Neutrophil (primary cell): ENCODE results near the gene CENPB.
"Not testable (repeated sequence)": the region's sequence is repeated elsewhere in the genome, so short reads cannot be mapped to it uniquely, and the experiment has no call there.

ENCODE experiments used
- H3K27ac ChIP-seq: fragments of 200-600 bp; sonication (generic); 2 replicates; pipeline ENCODE4 v1.5.1; 2016; ENCODE audit warnings: mild to moderate bottlenecking, moderate library complexity
- H3K27me3 ChIP-seq: fragments of 200-600 bp; sonication (generic); 2 replicates; pipeline ENCODE4 v1.6.0; 2016; ENCODE audit warnings: mild to moderate bottlenecking
- H3K36me3 ChIP-seq: fragments of 200-600 bp; sonication (generic); 2 replicates; pipeline ENCODE4 v1.5.1; 2017
- H3K4me1 ChIP-seq, 2 experiments: fragments of 200-600 bp in 1 of 2; sonication (generic) in 1 of 2; 1 replicate in 1 of 2; 2 replicates in 1 of 2; pipeline versions ENCODE4 v1.5.1 to v1.6.1; 2013 to 2016; ENCODE audit warnings: low read depth in 1 of 2, low read length in 1 of 2, mild to moderate bottlenecking in 1 of 2, moderate library complexity in 1 of 2; ENCODE audit not compliant: control insufficient read depth in 1 of 2, insufficient read depth in 1 of 2
- H3K4me3 ChIP-seq, 2 experiments: fragments of 200-600 bp in 1 of 2; sonication (generic) in 1 of 2; 1 replicate in 1 of 2; 2 replicates in 1 of 2; pipeline ENCODE4 v1.5.1; 2013 to 2016; ENCODE audit warnings: low read depth in 1 of 2, low read length in 1 of 2, mild to moderate bottlenecking in 1 of 2, moderate library complexity in 1 of 2
- H3K9me3 ChIP-seq: fragments of 200-600 bp; sonication (generic); 2 replicates; pipeline ENCODE4 v1.5.1; 2016
- TF ChIP-seq, protein P1 (sequence below): fragments of 200-600 bp; sonication (generic); IDR thresholded peaks from 2 replicates; pipeline ENCODE4 v1.5.1; 2016; ENCODE audit warnings: antibody characterized with exemption

The CENPB gene, protein sequence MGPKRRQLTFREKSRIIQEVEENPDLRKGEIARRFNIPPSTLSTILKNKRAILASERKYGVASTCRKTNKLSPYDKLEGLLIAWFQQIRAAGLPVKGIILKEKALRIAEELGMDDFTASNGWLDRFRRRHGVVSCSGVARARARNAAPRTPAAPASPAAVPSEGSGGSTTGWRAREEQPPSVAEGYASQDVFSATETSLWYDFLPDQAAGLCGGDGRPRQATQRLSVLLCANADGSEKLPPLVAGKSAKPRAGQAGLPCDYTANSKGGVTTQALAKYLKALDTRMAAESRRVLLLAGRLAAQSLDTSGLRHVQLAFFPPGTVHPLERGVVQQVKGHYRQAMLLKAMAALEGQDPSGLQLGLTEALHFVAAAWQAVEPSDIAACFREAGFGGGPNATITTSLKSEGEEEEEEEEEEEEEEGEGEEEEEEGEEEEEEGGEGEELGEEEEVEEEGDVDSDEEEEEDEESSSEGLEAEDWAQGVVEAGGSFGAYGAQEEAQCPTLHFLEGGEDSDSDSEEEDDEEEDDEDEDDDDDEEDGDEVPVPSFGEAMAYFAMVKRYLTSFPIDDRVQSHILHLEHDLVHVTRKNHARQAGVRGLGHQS

DNA sequence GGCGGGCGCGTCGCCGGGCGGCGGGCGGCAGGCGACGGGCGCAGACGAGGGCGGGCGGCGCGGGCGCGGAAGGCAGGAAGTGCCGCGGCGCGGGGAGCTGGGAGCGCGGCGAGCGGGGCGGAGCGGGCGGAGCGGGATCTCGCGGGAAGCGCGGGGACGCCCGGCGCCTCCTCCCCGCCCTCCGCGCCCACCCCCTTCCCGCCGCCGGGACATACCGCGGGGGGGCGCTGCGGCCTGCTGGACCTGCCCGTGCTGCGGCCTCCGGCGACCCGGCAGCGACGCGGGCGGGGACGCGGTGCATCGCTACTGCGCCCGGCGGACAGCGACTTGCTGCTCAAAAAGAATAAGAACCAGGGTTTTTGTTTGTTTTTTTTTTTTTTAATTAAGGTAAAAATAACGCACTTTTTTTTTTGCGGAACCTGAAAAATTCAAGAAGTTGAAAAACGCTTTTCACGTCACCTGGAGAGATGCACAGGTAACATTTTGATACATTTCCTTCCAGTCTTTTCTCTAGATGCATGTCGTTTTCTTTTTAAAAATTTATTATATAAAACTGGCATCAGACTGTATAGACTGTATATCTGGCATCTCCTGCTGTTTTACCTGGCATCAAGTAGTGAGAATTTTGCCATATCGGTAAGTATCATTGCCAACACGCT lies at the start of gene CENPB:
CENPB (minus strand) TSS at position 76 of the 659 bp plus-strand sequence. CDS start 257 bp downstream, outside the sequence.
- peaks cover 27 to 32% of the 10 kb centered on the region in 2 experiments for H3K4me1 ChIP-seq
- no peaks in the 10 kb centered on the region for H3K36me3 ChIP-seq
- H3K27ac ChIP-seq, result peak within 1 kb of the TSS; percentile 52
- peak within 1 kb of the TSS; percentile 58 to 68 for H3K4me3 ChIP-seq
- TF ChIP-seq, protein P1, sequence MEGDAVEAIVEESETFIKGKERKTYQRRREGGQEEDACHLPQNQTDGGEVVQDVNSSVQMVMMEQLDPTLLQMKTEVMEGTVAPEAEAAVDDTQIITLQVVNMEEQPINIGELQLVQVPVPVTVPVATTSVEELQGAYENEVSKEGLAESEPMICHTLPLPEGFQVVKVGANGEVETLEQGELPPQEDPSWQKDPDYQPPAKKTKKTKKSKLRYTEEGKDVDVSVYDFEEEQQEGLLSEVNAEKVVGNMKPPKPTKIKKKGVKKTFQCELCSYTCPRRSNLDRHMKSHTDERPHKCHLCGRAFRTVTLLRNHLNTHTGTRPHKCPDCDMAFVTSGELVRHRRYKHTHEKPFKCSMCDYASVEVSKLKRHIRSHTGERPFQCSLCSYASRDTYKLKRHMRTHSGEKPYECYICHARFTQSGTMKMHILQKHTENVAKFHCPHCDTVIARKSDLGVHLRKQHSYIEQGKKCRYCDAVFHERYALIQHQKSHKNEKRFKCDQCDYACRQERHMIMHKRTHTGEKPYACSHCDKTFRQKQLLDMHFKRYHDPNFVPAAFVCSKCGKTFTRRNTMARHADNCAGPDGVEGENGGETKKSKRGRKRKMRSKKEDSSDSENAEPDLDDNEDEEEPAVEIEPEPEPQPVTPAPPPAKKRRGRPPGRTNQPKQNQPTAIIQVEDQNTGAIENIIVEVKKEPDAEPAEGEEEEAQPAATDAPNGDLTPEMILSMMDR, result peak; percentile 91
- H3K9me3 ChIP-seq, result no peaks in the 10 kb centered on the region
- H3K27me3 ChIP-seq, result no peaks in the 10 kb centered on the region

DNA sequence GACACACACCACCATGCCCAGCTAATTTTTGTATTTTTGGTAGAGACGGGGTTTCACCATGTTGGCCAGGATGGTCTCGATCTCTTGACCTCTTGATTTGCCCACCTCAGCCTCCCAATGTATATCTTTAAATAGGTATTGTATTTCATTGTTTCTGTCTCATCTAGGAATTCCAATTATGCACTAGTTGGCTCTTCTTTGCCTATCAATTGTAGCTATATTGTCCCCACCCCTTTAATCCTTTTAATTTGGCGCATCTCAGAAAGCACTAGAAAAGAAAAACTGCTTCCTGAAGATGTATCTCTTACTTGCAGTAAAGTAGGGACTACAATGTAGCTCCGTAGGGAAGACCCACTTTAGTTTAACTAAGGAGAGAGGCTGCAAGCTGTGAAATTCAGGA lies 49.6 kb upstream of the CENPB start:
- H3K4me1 ChIP-seq, result peaks cover 24 to 37% of the 10 kb centered on the region in 2 experiments
- no peaks in the 10 kb centered on the region for H3K9me3 ChIP-seq
- H3K4me3 ChIP-seq, result no peak overlapping the region
- H3K36me3 ChIP-seq, result no peaks in the 10 kb centered on the region
- H3K27me3 ChIP-seq, result no peaks in the 10 kb centered on the region
- H3K27ac ChIP-seq, result no peak overlapping the region
- TF ChIP-seq, protein P1, result no peak

DNA sequence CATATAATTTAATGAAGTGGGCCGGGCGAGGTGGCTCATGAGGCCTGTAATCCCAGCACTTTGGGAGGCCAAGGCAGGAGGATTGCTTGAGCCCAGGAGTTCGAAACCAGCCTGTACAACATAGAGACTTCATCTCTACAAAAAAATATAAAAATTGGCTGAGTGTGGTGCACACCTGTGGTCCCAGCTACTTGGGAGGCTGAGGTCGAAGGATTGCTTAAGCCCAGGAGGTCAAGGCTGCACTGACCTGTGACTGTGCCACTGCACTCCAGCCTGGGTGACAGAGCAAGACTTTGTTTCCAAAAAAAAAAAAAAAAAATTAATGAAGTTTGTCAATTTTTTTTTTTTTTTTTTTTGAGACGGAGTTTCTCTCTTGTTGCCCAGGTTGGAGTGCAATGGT lies 43.4 kb upstream of the CENPB start:
- H3K9me3 ChIP-seq, H3K4me3 ChIP-seq, H3K36me3 ChIP-seq, H3K27me3 ChIP-seq: not testable (repeated sequence)
- Histone ChIP-seq H3K27ac (peak overlapping the region; percentile 57), H3K4me1 (peaks cover 26 to 48% of the 10 kb centered on the region in 2 experiments)

DNA sequence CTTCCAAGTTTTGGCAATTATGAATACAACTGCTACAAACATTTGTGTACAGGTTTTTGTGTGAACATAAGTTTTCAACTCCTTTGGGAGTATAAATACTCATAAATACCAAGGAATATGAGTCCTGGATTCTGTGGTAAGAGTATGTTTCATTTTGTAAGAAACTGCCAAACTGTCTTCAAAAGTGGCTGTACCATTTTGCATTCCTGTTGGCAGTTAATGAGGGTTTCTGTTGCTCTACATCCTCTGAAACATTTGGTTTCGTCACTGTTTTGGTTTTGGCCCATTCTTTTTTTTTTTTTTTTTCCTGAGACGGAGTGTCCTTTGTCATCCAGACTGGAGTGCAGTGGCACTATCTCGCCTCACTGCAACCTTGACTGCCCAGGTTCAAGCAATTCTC lies 42.3 kb upstream of the CENPB start:
- Histone ChIP-seq H3K27ac (peak overlapping the region; percentile 57), H3K4me3 (no peak overlapping the region), H3K9me3 (no peaks in the 10 kb centered on the region), H3K4me1 (peaks cover 26 to 47% of the 10 kb centered on the region in 2 experiments), H3K27me3 (no peaks in the 10 kb centered on the region), H3K36me3 (peaks cover 8% of the 10 kb centered on the region)
- TF ChIP-seq, protein P1, result no peak

DNA sequence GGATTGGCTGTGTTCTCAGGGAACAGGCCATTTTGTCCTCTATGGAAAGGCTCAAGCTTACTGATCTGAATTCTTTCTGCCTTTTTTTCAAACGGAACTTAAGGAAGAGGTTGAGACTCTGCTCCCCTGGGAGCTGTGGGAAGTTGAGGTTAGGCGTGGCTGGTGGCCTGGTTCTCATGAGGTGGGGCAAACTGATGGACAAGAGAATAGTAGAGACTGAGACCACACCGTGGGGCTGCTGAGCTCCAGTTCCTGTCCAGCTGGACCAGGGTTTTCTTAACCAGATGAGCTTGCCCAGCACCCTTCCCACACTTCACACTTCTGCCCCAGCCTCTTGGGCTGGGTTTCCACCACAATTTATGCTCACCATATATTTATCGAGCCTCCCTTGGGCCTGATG lies 39.9 kb upstream of the CENPB start:
- H3K27me3 ChIP-seq, result no peaks in the 10 kb centered on the region
- peaks cover 28 to 43% of the 10 kb centered on the region in 2 experiments for H3K4me1 ChIP-seq
- peak overlapping the region; percentile 77 for H3K27ac ChIP-seq
- H3K36me3 ChIP-seq, result peaks cover 21% of the 10 kb centered on the region
- H3K9me3 ChIP-seq, result no peaks in the 10 kb centered on the region
- TF ChIP-seq, protein P1, result no peak
- H3K4me3 ChIP-seq, result no peak overlapping the region
